GM13977 (cell line): Measurements from ENCODE around the gene AQP4.

Experiments
- DNase-seq: peaks from one replicate; pipeline ENCODE4 v3.0.0; 2012; ENCODE audit warnings: low spot score
- in situ Hi-C: fragments of 300-500 bp; cut with MboI; formaldehyde crosslinking; loops from one replicate; pipeline ENCODE4 v1.12.0; 2022; ENCODE audit warnings: low sequenced_read_pairs, low pct_unique_long_range_greater_than_20kb, mixed read lengths, inconsistent platforms; ENCODE audit not compliant: unreplicated experiment
- TF ChIP-seq, protein P1 (sequence below): IDR thresholded peaks from 2 replicates; pipeline ENCODE4 v1.5.1; 2012; ENCODE audit warnings: mild to moderate bottlenecking, control low read depth; ENCODE audit not compliant: insufficient read depth; ENCODE audit errors: extremely low read depth, missing control alignments

AQP4 gene

DNA sequence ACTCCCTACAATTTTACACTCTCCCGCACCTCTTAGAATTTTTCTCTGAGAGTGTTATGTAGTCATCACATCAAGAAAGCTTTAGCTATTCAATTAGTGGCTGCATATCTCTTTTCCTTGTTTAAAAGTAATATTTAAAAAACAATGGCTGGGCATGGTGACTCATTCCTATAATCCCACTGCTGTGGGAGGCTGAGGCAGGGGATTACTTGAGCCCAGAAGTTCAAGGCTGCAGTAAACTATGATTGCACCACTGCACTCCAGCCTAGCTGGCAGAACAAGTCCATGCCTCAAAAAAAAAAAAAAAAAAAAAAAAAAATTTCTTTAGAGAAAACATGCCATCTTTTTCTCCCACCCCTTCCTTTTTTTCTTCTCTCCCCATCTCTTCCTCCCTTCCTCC is 44.3 kb downstream of the AQP4 start:
- in situ Hi-C loops = no loop called here
- TF ChIP-seq, protein P1, sequence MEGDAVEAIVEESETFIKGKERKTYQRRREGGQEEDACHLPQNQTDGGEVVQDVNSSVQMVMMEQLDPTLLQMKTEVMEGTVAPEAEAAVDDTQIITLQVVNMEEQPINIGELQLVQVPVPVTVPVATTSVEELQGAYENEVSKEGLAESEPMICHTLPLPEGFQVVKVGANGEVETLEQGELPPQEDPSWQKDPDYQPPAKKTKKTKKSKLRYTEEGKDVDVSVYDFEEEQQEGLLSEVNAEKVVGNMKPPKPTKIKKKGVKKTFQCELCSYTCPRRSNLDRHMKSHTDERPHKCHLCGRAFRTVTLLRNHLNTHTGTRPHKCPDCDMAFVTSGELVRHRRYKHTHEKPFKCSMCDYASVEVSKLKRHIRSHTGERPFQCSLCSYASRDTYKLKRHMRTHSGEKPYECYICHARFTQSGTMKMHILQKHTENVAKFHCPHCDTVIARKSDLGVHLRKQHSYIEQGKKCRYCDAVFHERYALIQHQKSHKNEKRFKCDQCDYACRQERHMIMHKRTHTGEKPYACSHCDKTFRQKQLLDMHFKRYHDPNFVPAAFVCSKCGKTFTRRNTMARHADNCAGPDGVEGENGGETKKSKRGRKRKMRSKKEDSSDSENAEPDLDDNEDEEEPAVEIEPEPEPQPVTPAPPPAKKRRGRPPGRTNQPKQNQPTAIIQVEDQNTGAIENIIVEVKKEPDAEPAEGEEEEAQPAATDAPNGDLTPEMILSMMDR = no peak
- DNase-seq = no peak

GRCh38 chr18:26819046-26819445 is 46.5 kb downstream of the AQP4 start:
- no peak for DNase-seq
- TF ChIP-seq, protein P1 = no peak
- in situ Hi-C loops = no loop called here

- DNase-seq = no peak
- in situ Hi-C loops = no loop called here
- TF ChIP-seq, protein P1 = no peak
Observed at GRCh38 chr18:26818461-26818860, 47.0 kb downstream of the AQP4 start.

DNA sequence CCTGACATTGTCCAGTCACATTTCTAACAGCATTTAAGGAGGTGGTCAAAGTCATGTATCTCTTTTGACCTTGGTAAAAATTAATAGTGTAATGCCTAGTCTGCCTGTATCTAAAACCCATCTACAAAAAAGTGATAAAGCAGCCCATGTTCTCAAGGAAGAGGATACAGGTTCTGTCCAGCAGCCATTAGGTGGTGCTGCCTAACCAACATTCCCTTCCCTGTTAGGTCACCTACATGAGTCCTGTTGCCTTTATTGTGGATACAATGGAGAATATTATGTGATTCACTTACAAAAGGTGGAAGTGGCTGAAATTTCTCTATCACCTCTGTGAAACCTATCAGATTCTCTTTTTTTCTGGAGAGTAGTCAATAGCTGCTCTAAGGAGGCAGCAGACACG is 52.5 kb downstream of the AQP4 start:
- in situ Hi-C loops = no loop called here
- peak; percentile 26 for DNase-seq
- TF ChIP-seq, protein P1 = peak; percentile 55

DNA sequence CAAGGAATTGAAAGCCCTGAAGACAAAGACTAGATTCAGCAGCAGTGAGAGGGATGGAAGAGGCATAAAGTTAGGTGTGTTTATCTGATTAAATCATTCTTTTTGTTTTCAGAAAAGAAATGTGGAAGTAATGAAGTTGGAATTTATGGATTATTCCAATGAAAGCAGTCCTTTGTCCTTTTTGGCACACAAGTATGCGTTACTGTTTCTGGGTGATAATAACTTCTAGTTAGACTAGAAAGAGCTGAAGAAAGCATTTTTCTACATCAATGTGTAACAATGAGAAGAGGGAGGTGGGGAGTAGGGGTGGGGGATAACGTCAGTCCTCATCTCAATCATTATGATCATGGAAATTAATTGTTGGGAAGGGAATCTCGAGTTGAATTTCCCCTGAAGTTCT is 53.0 kb downstream of the AQP4 start:
- TF ChIP-seq, protein P1 = no peak
- in situ Hi-C loops = no loop called here
- no peak for DNase-seq

- in situ Hi-C loops = no loop called here
- TF ChIP-seq, protein P1 = no peak
- DNase-seq = no peak
Observed at GRCh38 chr18:26809346-26809745, 56.2 kb downstream of the AQP4 start.

- no peak for DNase-seq
- in situ Hi-C loops = no loop called here
- TF ChIP-seq, protein P1 = no peak
Observed at GRCh38 chr18:26806224-26806623, 59.3 kb downstream of the AQP4 start.
